SH-SY5Y (cell line): Measurements from ENCODE around the gene COX19.

ENCODE experiments used
- GATA2 ChIP-seq: IDR thresholded peaks from 2 replicates; pipeline ENCODE4 v1.6.1; 2011; ENCODE audit warnings: mild to moderate bottlenecking, low read depth, low read length
- GATA3 ChIP-seq: IDR thresholded peaks from 2 replicates; pipeline ENCODE4 v1.6.1; 2011; ENCODE audit warnings: low read depth, mild to moderate bottlenecking, low read length, moderate library complexity

DNA sequence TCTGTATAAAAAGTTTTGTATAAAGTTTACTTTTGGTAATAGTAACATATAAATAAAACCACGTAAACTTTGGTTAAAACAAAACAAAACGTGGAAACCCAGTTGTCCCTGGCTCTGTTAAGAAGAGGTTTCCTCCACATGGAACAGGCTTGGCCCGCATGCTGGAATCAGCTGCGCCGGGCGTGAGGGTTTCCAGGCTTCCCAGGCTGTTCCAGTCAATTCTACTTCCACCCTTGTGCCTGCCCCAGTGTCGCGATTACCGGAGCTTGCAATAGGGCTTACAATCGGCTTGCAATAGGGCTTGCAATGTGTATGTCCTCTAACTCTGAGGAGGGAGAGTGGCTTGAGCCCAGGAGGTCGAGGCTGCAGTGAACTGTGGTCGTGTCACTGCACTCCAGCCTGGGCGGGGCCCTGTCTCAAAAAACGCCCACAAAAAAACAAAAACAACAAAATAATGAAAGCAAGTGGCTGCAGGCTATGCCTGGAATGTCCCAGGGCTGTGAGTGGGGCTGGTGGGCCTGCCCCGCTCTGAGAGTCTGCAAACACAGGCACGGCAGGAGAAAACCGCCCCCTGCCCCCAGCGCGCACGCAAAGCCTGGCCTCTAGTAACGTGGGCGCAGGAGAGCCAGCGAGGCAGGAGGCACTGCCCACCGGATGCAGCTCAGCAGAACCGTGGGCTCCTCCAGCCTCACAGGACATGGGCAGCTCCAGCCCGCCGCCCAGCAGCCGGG, 24.0 kb upstream of the COX19 start:
- TF ChIP-seq GATA2: no peak
- TF ChIP-seq GATA3: no peak
